HepG2 (cell line): ENCODE measurements around the gene DISP1. TPM values are rescaled to one million over a fixed set of nuclear protein-coding genes. Genes with fewer than 3 reads are reported as not detected.

Source experiments
- ATAC-seq: fragments of 200-7000 bp; cut with Tn5 transposase; 3 replicates; pipeline ENCODE4 v1.9.1; 2020; ENCODE audit warnings: mild to moderate bottlenecking, moderate library complexity
- BruUV-seq: library from RNA; stranded (reverse); fragments of 400-500 nt; replicated peaks from 2 replicates; lab custom pipeline; 2021; lab: Mats Ljungman, UMichigan
- CTCF ChIA-PET: fragments of 300-600 bp; formaldehyde crosslinking; extraction: SDS; loops from one replicate; lab custom pipeline; 2021; ENCODE audit warnings: low total read pairs, inconsistent platforms, low intra/inter-chr PET ratio; lab: Yijun Ruan, JAX
- POLR2A ChIA-PET: fragments of 350-600 bp; sonication (Branson Sonifier 250); formaldehyde crosslinking; loops from one replicate; lab custom pipeline; 2020; ENCODE audit warnings: antibody characterized with exemption, inconsistent platforms; lab: Yijun Ruan, JAX
- DNase-seq: peaks from one replicate; pipeline ENCODE4 v3.0.0-alpha.2; 2015; ENCODE audit warnings: low spot score
- FAIRE-seq: peaks from 3 replicates; lab custom pipeline; 2011; peaks lifted over from hg19 to GRCh38; lab: Jason Lieb, UNC
- H2AFZ ChIP-seq: one replicate; pipeline ENCODE4 v1.6.1; 2011; ENCODE audit warnings: low read length, inconsistent platforms
- H3K27ac ChIP-seq: fragments of 300-600 bp; 3 replicates; pipeline ENCODE4 v1.8.0; 2011; ENCODE audit warnings: mixed run types, mild to moderate bottlenecking, mixed read lengths, low read length, inconsistent platforms; ENCODE audit not compliant: insufficient read depth; ENCODE audit errors: extremely low read length
- H3K27me3 ChIP-seq, 2 experiments: fragments of 200-600 bp in 1 of 2; 2 replicates in 1 of 2; 3 replicates in 1 of 2; pipeline versions ENCODE4 v1.6.0 to v1.8.0; 2011; ENCODE audit warnings: low read length in 2 of 2, mild to moderate bottlenecking in 2 of 2, moderate library complexity in 2 of 2, inconsistent platforms in 1 of 2; ENCODE audit not compliant: insufficient read depth in 2 of 2, control insufficient read depth in 1 of 2
- H3K36me3 ChIP-seq, 2 experiments: fragments of 200-600 bp in 1 of 2; replicated peaks in 1 of 2; 2 replicates in 1 of 2; 3 replicates in 1 of 2; pipeline versions ENCODE4 v1.5.1 to v1.8.0; 2011; ENCODE audit warnings: low read length in 2 of 2, inconsistent platforms in 1 of 2; ENCODE audit not compliant: insufficient read depth in 2 of 2, control insufficient read depth in 1 of 2
- H3K4me1 ChIP-seq: 2 replicates; pipeline ENCODE4 v1.5.1; 2012; ENCODE audit warnings: low read length, inconsistent platforms; ENCODE audit not compliant: insufficient read depth
- H3K4me2 ChIP-seq: 2 replicates; pipeline ENCODE4 v1.6.0; 2011; ENCODE audit warnings: low read depth, low read length, inconsistent platforms
- H3K4me3 ChIP-seq, 3 experiments: fragments of 200-600 bp in 1 of 3; sonication (generic), shearing (Covaris generic) in 1 of 3; replicated peaks in 1 of 3; 2 replicates each; pipeline ENCODE4 v1.5.1; 2011 to 2016; ENCODE audit warnings: low read length in 3 of 3, inconsistent platforms in 2 of 3, low read depth in 2 of 3, mild to moderate bottlenecking in 2 of 3, control low read depth in 1 of 3, mixed read lengths in 1 of 3; ENCODE audit not compliant: insufficient read depth in 1 of 3
- H3K79me2 ChIP-seq: one replicate; pipeline ENCODE4 v1.6.1; 2011; ENCODE audit warnings: low read length, inconsistent platforms; ENCODE audit not compliant: insufficient read depth
- H3K9ac ChIP-seq: 2 replicates; pipeline ENCODE4 v1.6.0; 2011; ENCODE audit warnings: mild to moderate bottlenecking, low read depth, low read length, inconsistent platforms; ENCODE audit not compliant: insufficient read depth
- H3K9me3 ChIP-seq: 2 replicates; pipeline ENCODE4 v1.5.1; 2012; ENCODE audit warnings: mild to moderate bottlenecking, low read length
- H4K20me1 ChIP-seq: 2 replicates; pipeline ENCODE4 v1.6.0; 2011; ENCODE audit warnings: inconsistent platforms, mild to moderate bottlenecking, low read length, moderate library complexity; ENCODE audit not compliant: insufficient read depth
- BHLHE40 ChIP-seq: IDR thresholded peaks from 2 replicates; pipeline ENCODE4 v1.6.1; 2011; ENCODE audit warnings: low read length, improper control_type of control experiment
- DR1 ChIP-seq: sonication (generic); formaldehyde crosslinking; IDR thresholded peaks from 2 replicates; pipeline ENCODE4 v1.8.0; 2021; ENCODE audit warnings: mild to moderate bottlenecking, missing genetic modification reagents, inconsistent platforms
- FOSL1 ChIP-seq: sonication (generic); formaldehyde crosslinking; IDR thresholded peaks from 2 replicates; pipeline ENCODE4 v1.9.0; 2021; ENCODE audit warnings: missing genetic modification reagents, borderline replicate concordance
- FOXM1 ChIP-seq: sonication (generic); formaldehyde crosslinking; IDR thresholded peaks from 2 replicates; pipeline ENCODE4 v1.5.0; 2020; ENCODE audit warnings: missing genetic modification reagents
- ISX ChIP-seq: sonication (generic); formaldehyde crosslinking; conservative IDR thresholded peaks from 2 replicates; pipeline ENCODE4 v1.5.0; 2020; ENCODE audit warnings: missing genetic modification reagents
- KAT7 ChIP-seq: IDR thresholded peaks from 2 replicates; pipeline ENCODE4 v1.6.1; 2018; ENCODE audit warnings: borderline replicate concordance, missing compliant biosample characterization
- MBD4 ChIP-seq: IDR thresholded peaks from 2 replicates; pipeline ENCODE4 v1.6.1; 2012; ENCODE audit warnings: low read length, inconsistent platforms, borderline replicate concordance
- NFIB ChIP-seq: sonication (generic); formaldehyde crosslinking; IDR thresholded peaks from 2 replicates; pipeline ENCODE4 v1.9.0; 2021; ENCODE audit warnings: missing genetic modification reagents, mild to moderate bottlenecking, borderline replicate concordance
- PAWR ChIP-seq: sonication (generic); formaldehyde crosslinking; IDR thresholded peaks from 2 replicates; pipeline ENCODE4 v1.4.0; 2020; ENCODE audit warnings: missing genetic modification reagents, mild to moderate bottlenecking, borderline replicate concordance
- RBM22 ChIP-seq: fragments of 200-400 bp; formaldehyde crosslinking; optimal IDR thresholded peaks from 2 replicates; pipeline ENCODE3; 2017; ENCODE audit warnings: mild to moderate bottlenecking, low read length, moderate library complexity
- RXRB ChIP-seq: IDR thresholded peaks from 2 replicates; pipeline ENCODE4 v1.6.1; 2016; ENCODE audit warnings: borderline replicate concordance, missing genetic modification reagents, missing compliant biosample characterization
- SP5 ChIP-seq: IDR thresholded peaks from 2 replicates; pipeline ENCODE4 v1.6.1; 2016; ENCODE audit warnings: low read depth, borderline replicate concordance
- ZBTB38 ChIP-seq: sonication (generic); formaldehyde crosslinking; IDR thresholded peaks from 2 replicates; pipeline ENCODE4 v1.5.1; 2020; ENCODE audit warnings: mild to moderate bottlenecking, missing genetic modification reagents
- ZNF138 ChIP-seq: sonication (generic); formaldehyde crosslinking; IDR thresholded peaks from 2 replicates; pipeline ENCODE4 v1.5.0; 2020; ENCODE audit warnings: mild to moderate bottlenecking, low read depth, missing genetic modification reagents
- ZNF235 ChIP-seq: sonication (generic); formaldehyde crosslinking; IDR thresholded peaks from 2 replicates; pipeline ENCODE4 v1.8.1; 2023; ENCODE audit warnings: mild to moderate bottlenecking, missing genetic modification reagents, borderline replicate concordance
- ZNF558 ChIP-seq: sonication (generic); formaldehyde crosslinking; IDR thresholded peaks from 2 replicates; pipeline ENCODE4 v1.9.0; 2022; ENCODE audit warnings: mild to moderate bottlenecking, missing genetic modification reagents, borderline replicate concordance
- ZNF562 ChIP-seq: sonication (generic); formaldehyde crosslinking; IDR thresholded peaks from 2 replicates; pipeline ENCODE4 v1.8.0; 2022; ENCODE audit warnings: missing genetic modification reagents, borderline replicate concordance
- ZNF776 ChIP-seq: sonication (generic); formaldehyde crosslinking; IDR thresholded peaks from 2 replicates; pipeline ENCODE4 v1.4.0; 2020; ENCODE audit warnings: mild to moderate bottlenecking, missing genetic modification reagents
- ZNF780A ChIP-seq: sonication (generic); formaldehyde crosslinking; IDR thresholded peaks from 2 replicates; pipeline ENCODE4 v1.8.0; 2022; ENCODE audit warnings: mild to moderate bottlenecking, missing genetic modification reagents, moderate library complexity
- WGBS: methylation state at CpG from one replicate; pipeline ENCODE4 v1.1.6; 2017; ENCODE audit warnings: low lambda C conversion rate; 5-methylcytosine and 5-hydroxymethylcytosine counted together
- in situ Hi-C: cut with HindIII; loops from 2 replicates; pipeline ENCODE4 v1.10.0; 2017; ENCODE audit warnings: low pct_unique_long_range_greater_than_20kb; ENCODE audit not compliant: extremely low pct_ligation_motif_present
- intact Hi-C: fragments of 100-400 bp; cut with micrococcal nuclease; formaldehyde crosslinking; loops from one replicate; pipeline ENCODE4 v1.10.0; 2022; ENCODE audit not compliant: unreplicated experiment
- polyA plus RNA-seq, 8 experiments: library from polyadenylated mRNA; depleted of rRNA in 3 of 8; stranded (reverse) in 7 of 8; unstranded in 1 of 8; fragments of >200 nt; fragmentation: Illumina TruSeq in 4 of 8; extraction: Trizol in 4 of 8; gene quantifications; 2 replicates each; pipeline versions ENCODE4 v1.2.1 to v1.2.3, GENCODE V29; 2011 to 2016; ENCODE audit warnings: low read depth in 4 of 8, missing spikeins in 1 of 8, mixed read lengths in 1 of 8; ENCODE audit not compliant: insufficient read depth in 1 of 8
- total RNA-seq, 5 experiments: library from RNA; depleted of rRNA; stranded (reverse); fragments of >200 nt; fragmentation: Illumina TruSeq; extraction: Trizol; gene quantifications; 2 replicates each; pipeline ENCODE4 v1.2.3, GENCODE V29; 2016; ENCODE audit warnings: low read depth in 1 of 5
- TF ChIP-seq, protein P1 (sequence below): IDR thresholded peaks from 2 replicates; pipeline ENCODE4 v1.6.1; 2016; ENCODE audit warnings: low read depth, borderline replicate concordance

Gene DISP1
- total and polyA plus RNA-seq, 2 of the 13 experiments (the other 11 are each of a cell fraction or from before 2014, with no cell fraction given) = 1.9 to 2.0 TPM

DNA sequence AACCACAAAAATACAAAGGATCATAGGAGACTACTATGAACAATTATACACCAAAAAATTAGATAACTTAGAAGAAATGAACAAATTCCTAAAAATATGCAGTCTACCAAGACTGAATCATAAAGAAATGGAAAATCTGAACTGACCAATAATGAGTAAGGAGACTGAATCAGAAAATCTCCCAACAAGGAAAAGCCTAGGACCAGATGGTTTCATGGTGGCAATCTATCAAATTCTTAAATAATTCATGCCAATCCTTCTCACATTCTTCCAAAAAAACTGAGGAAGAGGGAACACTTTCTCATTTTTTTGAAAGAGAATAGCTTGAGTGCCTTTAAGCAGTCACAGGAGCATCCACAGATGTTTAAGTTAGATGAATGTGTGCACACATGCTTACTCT lies 31.8 kb upstream of the DISP1 start (continued):
- TF ChIP-seq RBM22 = no peak
- no peak for TF ChIP-seq ZNF138 (CRISPR knock-in tag)

DNA sequence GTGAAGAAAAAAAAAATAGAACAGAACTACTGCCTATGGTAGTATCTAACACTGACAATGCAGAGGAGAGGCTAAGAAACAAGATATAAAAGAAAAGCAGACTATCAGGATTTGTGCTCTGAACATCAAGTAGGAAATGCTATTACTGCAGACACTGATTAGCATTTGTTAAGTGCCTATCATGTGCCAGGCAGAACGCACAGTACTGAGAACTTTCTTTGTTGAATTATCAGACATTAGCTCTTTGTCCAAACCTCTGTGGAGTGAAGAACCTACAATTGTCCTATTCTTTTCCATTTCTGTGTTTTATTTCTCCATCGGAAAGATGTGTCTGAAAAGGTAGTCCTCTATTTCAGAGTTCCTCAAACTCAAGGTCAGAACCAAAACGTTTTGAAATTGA lies 30.5 kb upstream of the DISP1 start:
- ATAC-seq (no peak), DNase-seq (no peak), FAIRE-seq (no peak)
- Histone ChIP-seq H3K9me3 (no peaks in the 10 kb centered on the region), H3K4me3 (no peak overlapping the region), H3K36me3 (no peaks in the 10 kb centered on the region), H4K20me1 (no peaks in the 10 kb centered on the region), H3K79me2 (no peaks in the 10 kb centered on the region), H3K27me3 (no peaks in the 10 kb centered on the region; a peak in 1 of 5 replicates), H3K4me2 (no peak overlapping the region), H3K27ac (no peak overlapping the region), H3K9ac (no peak overlapping the region), H2AFZ (no peak overlapping the region), H3K4me1 (no peaks in the 10 kb centered on the region)
- TF ChIP-seq KAT7 (no peak), NFIB (CRISPR knock-in tag) (no peak), ZNF562 (CRISPR knock-in tag) (no peak), ZNF776 (no peak)
- BruUV-seq = no TSS peak
- CTCF ChIA-PET = no interaction called here
- in situ Hi-C loops = no loop called here
- POLR2A ChIA-PET = no interaction called here
- 2% methylated on average over 3 of the region's 3 CpGs for WGBS
- intact Hi-C loops = no loop called here

DNA sequence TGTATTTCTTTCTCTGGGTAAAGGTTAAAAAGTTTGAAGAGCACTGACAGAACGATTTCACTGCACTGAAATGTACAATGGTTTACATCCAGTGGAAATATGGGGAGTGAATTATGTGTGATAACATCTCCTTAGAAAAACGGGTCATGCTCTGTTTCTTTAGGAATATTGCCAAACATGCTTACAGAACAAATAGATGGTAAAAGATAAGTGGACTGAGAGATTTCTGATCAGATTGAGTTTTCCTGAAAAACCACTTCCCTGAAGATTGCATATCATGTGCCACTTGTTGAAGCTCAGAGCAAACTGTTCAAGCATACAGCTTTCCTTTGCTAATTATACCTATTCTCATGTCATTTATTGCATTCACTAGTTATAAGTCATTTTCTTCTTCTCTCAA lies 29.9 kb upstream of the DISP1 start:
- WGBS = 0% methylated on average over 2 of the region's 2 CpGs
- H3K79me2 ChIP-seq = no peaks in the 10 kb centered on the region
- no peaks in the 10 kb centered on the region for H3K9me3 ChIP-seq
- H3K27ac ChIP-seq = no peak overlapping the region
- no peaks in the 10 kb centered on the region for H3K36me3 ChIP-seq
- TF ChIP-seq RXRB (CRISPR knock-in tag) (no peak), BHLHE40 (no peak), ZNF558 (CRISPR knock-in tag) (no peak), DR1 (CRISPR knock-in tag) (no peak), ZNF235 (CRISPR knock-in tag) (no peak), ISX (no peak), FOSL1 (CRISPR knock-in tag) (no peak), FOXM1 (CRISPR knock-in tag) (no peak), ZBTB38 (CRISPR knock-in tag) (no peak), PAWR (CRISPR knock-in tag) (no peak), MBD4 (no peak), ZNF780A (CRISPR knock-in tag) (no peak), SP5 (no peak)
- TF ChIP-seq, protein P1, sequence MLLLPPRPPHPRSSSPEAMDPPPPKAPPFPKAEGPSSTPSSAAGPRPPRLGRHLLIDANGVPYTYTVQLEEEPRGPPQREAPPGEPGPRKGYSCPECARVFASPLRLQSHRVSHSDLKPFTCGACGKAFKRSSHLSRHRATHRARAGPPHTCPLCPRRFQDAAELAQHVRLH (CRISPR knock-in tag) = no peak
- no peak overlapping the region for H3K4me3 ChIP-seq
- BruUV-seq = no TSS peak
- FAIRE-seq (no peak), ATAC-seq (no peak), DNase-seq (no peak)
- no peaks in the 10 kb centered on the region for H4K20me1 ChIP-seq
- in situ Hi-C loops = no loop called here
- no peak overlapping the region for H3K4me2 ChIP-seq
- intact Hi-C loops = no loop called here
- H2AFZ ChIP-seq = no peak overlapping the region
- H3K4me1 ChIP-seq = no peaks in the 10 kb centered on the region
- no peaks in the 10 kb centered on the region; a peak in 1 of 5 replicates for H3K27me3 ChIP-seq
- POLR2A ChIA-PET = no interaction called here
- H3K9ac ChIP-seq = no peak overlapping the region
- CTCF ChIA-PET = no interaction called here
